ENCODE measurements around the gene CNTN1. TPM values are rescaled to one million over a fixed set of nuclear protein-coding genes. Genes with fewer than 3 reads are reported as not detected.

The CNTN1 gene
- total RNA-seq, 2 experiments from 2014 or later: not detected

GRCh38 chr12:40917561-40917960 is 225.3 kb downstream of the CNTN1 start:
- H3K27me3 ChIP-seq (ENCODE audit: control insufficient read depth in 1 of 2, insufficient read depth in 2 of 2, low read length in 2 of 2): no peaks in the 10 kb centered on the region
- ChIA-PET POLR2A (no interaction called here), CTCF (no interaction called here)
- no peaks in the 10 kb centered on the region for H3K9me3 ChIP-seq (ENCODE audit: control insufficient read depth in 1 of 2, insufficient read depth in 1 of 2, low read length in 2 of 2)
- Mint-ChIP-seq H3K4me1 (ENCODE audit: low read depth) (no peaks in the 10 kb centered on the region), H3K4me3 (no peak overlapping the region), H3K36me3 (ENCODE audit: low read depth) (no peaks in the 10 kb centered on the region), H3K9me3 (no peaks in the 10 kb centered on the region), H3K27me3 (no peaks in the 10 kb centered on the region), H3K27ac (no peak overlapping the region)
- intact Hi-C loops (cut with DNase I, micrococcal nuclease): no loop called here
- no peaks in the 10 kb centered on the region for H3K4me1 ChIP-seq (ENCODE audit: insufficient read depth, low read length)
- ATAC-seq (ENCODE audit: poor library complexity): no peak
- H3K36me3 ChIP-seq (ENCODE audit: insufficient read depth, low read length): no peaks in the 10 kb centered on the region
- H3K27ac ChIP-seq (ENCODE audit: low read depth in 1 of 2, low read length in 2 of 2): no peak overlapping the region
- no peak for DNase-seq
- no peak for TF ChIP-seq CTCF (IDR thresholded peaks at IDR 0.05)
- no peak overlapping the region for H3K4me3 ChIP-seq (ENCODE audit: low read length)

DNA sequence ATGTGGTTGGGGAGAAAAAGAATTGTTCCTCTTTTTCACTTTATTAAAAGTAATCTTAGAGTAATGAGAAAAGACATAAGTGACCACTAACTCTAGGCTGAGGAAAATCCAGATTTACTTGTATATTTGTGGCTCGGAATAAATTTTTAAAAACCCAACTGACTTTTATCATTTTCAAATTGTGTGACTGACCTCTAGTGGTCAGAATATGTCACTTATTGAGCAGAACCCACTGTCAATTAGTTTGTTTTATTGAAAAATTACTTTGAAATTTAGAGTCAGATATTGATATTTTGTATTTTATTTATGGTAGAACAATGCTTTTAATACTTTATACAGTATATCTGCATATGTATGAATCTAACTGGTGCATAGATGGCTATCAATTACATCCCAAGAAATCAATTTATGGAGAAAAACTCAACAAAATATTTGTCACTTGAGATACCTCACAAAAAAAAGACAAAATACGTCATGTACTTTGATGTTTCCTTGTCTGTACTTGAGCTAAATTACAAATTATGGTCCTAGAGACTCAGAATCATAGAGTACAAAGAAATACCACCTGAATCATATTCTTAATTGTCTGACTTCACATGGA is 229.4 kb downstream of the CNTN1 start:
- peak; percentile 42 for TF ChIP-seq CTCF (IDR thresholded peaks at IDR 0.05)
- H3K27ac Mint-ChIP-seq: no peak overlapping the region
- H3K27me3 Mint-ChIP-seq: no peaks in the 10 kb centered on the region
- Histone ChIP-seq H3K9me3 (ENCODE audit: control insufficient read depth in 1 of 2, insufficient read depth in 1 of 2, low read length in 2 of 2) (no peaks in the 10 kb centered on the region), H3K4me1 (ENCODE audit: insufficient read depth, low read length) (no peaks in the 10 kb centered on the region), H3K27ac (ENCODE audit: low read depth in 1 of 2, low read length in 2 of 2) (no peak overlapping the region), H3K36me3 (ENCODE audit: insufficient read depth, low read length) (no peaks in the 10 kb centered on the region), H3K27me3 (ENCODE audit: control insufficient read depth in 1 of 2, insufficient read depth in 2 of 2, low read length in 2 of 2) (no peaks in the 10 kb centered on the region), H3K4me3 (ENCODE audit: low read length) (no peak overlapping the region)
- no peak overlapping the region for H3K4me3 Mint-ChIP-seq
- intact Hi-C loops (cut with DNase I, micrococcal nuclease): no loop called here
- ChIA-PET CTCF (no interaction called here), POLR2A (no interaction called here)
- no peak for DNase-seq
- no peaks in the 10 kb centered on the region for H3K36me3 Mint-ChIP-seq (ENCODE audit: low read depth)
- H3K4me1 Mint-ChIP-seq (ENCODE audit: low read depth): no peaks in the 10 kb centered on the region
- H3K9me3 Mint-ChIP-seq: no peaks in the 10 kb centered on the region
- ATAC-seq (ENCODE audit: poor library complexity): no peak

DNA sequence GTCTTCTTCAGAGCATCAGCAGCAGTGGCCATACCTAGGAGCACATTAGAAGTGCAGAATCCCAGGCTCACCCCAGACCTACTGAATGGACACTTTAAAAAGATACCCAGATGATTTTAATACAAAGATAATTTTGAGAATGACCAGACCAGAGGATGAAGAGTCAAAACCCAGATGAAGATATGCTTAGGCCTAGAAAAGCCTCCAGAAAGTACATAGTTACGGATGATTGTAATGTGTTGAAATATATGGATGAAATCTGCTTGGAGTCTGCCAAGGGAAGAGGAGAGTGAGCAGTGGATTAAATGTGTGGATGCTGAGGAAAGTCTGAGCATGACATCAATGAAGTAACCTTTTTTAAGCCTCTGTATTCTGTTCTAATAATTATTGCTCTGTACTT is 245.7 kb downstream of the CNTN1 start:
- ATAC-seq (ENCODE audit: poor library complexity): no peak
- H3K9me3 Mint-ChIP-seq: no peaks in the 10 kb centered on the region
- ChIA-PET CTCF (no interaction called here), POLR2A (no interaction called here)
- no peaks in the 10 kb centered on the region for H3K36me3 Mint-ChIP-seq (ENCODE audit: low read depth)
- no peak overlapping the region for H3K27ac ChIP-seq (ENCODE audit: low read depth in 1 of 2, low read length in 2 of 2)
- intact Hi-C loops (cut with DNase I, micrococcal nuclease): no loop called here
- H3K27me3 ChIP-seq (ENCODE audit: control insufficient read depth in 1 of 2, insufficient read depth in 2 of 2, low read length in 2 of 2): no peaks in the 10 kb centered on the region
- H3K4me3 ChIP-seq (ENCODE audit: low read length): no peak overlapping the region
- TF ChIP-seq CTCF (IDR thresholded peaks at IDR 0.05): no peak
- H3K27ac Mint-ChIP-seq: no peak overlapping the region
- no peaks in the 10 kb centered on the region for H3K9me3 ChIP-seq (ENCODE audit: control insufficient read depth in 1 of 2, insufficient read depth in 1 of 2, low read length in 2 of 2)
- no peak overlapping the region for H3K4me3 Mint-ChIP-seq
- no peaks in the 10 kb centered on the region for H3K36me3 ChIP-seq (ENCODE audit: insufficient read depth, low read length)
- H3K4me1 ChIP-seq (ENCODE audit: insufficient read depth, low read length): no peaks in the 10 kb centered on the region
- DNase-seq: no peak
- no peaks in the 10 kb centered on the region for H3K4me1 Mint-ChIP-seq (ENCODE audit: low read depth)
- peaks cover 4% of the 10 kb centered on the region for H3K27me3 Mint-ChIP-seq
